Mononuclear cell (primary cell): ENCODE data around the gene STAB1. TPM values are rescaled to one million over a fixed set of nuclear protein-coding genes. Genes with fewer than 3 reads are reported as not detected.

Experiments used
- H3K27me3 ChIP-seq: 2 replicates; pipeline ENCODE4 v1.6.0; 2011; ENCODE audit warnings: low read length, control low read depth; ENCODE audit not compliant: insufficient read depth
- H3K4me1 ChIP-seq: 2 replicates; pipeline ENCODE4 v1.5.1; 2011; ENCODE audit warnings: mild to moderate bottlenecking, low read length, control low read depth; ENCODE audit not compliant: insufficient read depth
- H3K4me3 ChIP-seq: 2 replicates; pipeline ENCODE4 v1.5.1; 2011; ENCODE audit warnings: mild to moderate bottlenecking, low read length, moderate library complexity
- H3K9me3 ChIP-seq: 2 replicates; pipeline ENCODE4 v1.5.1; 2011; ENCODE audit warnings: low read depth, mild to moderate bottlenecking, control low read depth, low read length
- total RNA-seq: library from RNA; depleted of rRNA; stranded (reverse); fragments of >200 nt; gene quantifications from one replicate; pipeline ENCODE4 v1.2.3, GENCODE V29; 2012

STAB1 gene
- total RNA-seq, 1 donor, result 42.6 TPM

DNA sequence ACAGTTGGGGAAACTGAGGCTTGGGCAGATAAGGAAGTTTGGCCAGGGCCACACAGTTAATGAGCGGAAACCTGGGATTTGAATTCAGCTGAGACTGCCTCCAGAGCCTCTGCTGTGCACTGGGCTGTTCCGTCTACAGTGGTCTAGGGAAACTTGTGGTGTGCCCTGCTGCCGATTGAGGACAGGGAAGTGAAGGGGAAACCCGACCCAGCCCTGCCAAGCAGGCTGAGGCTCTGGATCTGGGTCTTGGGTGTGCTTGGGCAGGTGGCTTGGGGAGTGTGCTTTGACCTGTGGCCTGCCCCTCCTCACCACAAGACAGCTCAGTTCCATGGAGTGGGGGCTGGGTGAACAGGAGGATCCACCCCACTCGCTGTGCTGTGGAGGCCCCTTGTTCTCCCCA lies 22.1 kb upstream of the STAB1 start:
- no peak overlapping the region for H3K4me3 ChIP-seq
- H3K9me3 ChIP-seq, result no peaks in the 10 kb centered on the region
- peaks cover 59% of the 10 kb centered on the region for H3K4me1 ChIP-seq
- no peaks in the 10 kb centered on the region for H3K27me3 ChIP-seq

- Histone ChIP-seq H3K9me3 (no peaks in the 10 kb centered on the region), H3K4me3 (no peak overlapping the region), H3K27me3 (no peaks in the 10 kb centered on the region), H3K4me1 (peaks cover 53% of the 10 kb centered on the region)
Observed at GRCh38 chr3:52477076-52477795, 17.9 kb upstream of the STAB1 start.

DNA sequence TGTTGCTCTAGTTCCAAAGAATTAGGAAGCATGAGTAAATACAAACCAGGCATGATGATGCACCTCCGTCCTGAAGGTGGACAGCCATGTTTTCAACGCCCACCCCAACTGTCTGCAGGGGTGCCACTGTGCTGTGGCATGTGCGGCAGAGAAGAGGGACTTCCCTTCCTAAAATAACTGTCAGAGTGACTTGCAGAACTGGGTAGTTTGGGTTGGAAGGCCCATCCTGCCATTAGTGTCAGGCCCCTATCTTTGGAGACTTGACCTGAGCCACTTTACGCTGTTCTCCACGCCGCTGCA lies 17.4 kb upstream of the STAB1 start:
- Histone ChIP-seq H3K27me3 (no peaks in the 10 kb centered on the region), H3K9me3 (no peaks in the 10 kb centered on the region), H3K4me1 (peaks cover 48% of the 10 kb centered on the region), H3K4me3 (no peak overlapping the region)

GRCh38 chr3:52479037-52479876 lies 15.9 kb upstream of the STAB1 start:
- no peaks in the 10 kb centered on the region for H3K9me3 ChIP-seq
- H3K4me1 ChIP-seq, result peaks cover 34% of the 10 kb centered on the region
- H3K4me3 ChIP-seq, result no peak overlapping the region
- H3K27me3 ChIP-seq, result no peaks in the 10 kb centered on the region

DNA sequence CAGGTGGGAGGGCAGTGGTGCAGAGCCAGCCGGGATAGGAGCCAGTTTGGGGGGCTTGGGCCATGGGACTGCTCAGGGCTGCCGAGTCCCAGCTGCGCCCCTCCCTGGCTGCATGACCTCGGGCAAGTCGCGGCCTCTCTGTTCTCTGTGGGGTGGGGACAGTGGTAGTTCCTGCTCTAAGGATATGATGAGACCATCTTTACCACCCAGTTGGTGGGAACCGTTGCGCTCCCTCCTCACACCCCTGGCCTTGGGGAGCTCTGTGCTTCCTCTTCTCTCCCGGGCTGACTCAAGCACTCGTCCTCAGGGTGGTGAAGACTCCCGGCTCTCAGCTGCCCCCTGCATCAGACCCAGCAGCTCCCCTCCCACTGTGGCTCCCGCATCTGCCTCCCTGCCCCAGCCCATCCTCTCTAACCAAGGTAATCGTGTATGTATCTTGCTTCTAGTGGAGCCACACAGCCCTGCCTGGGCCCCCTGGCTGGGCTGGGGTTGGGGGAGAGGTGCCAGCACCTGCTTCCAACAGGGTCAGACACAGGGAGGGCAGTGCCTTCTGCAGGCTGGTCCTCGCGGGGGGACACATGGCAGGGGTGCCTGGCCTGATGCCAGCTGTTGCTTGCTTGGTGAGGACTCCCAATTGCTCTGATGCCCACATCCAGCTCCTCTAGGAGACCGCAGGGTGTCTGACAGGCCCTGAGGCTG lies 15.1 kb upstream of the STAB1 start:
- Histone ChIP-seq H3K4me1 (peaks cover 29% of the 10 kb centered on the region), H3K27me3 (no peaks in the 10 kb centered on the region), H3K4me3 (no peak overlapping the region), H3K9me3 (no peaks in the 10 kb centered on the region)

DNA sequence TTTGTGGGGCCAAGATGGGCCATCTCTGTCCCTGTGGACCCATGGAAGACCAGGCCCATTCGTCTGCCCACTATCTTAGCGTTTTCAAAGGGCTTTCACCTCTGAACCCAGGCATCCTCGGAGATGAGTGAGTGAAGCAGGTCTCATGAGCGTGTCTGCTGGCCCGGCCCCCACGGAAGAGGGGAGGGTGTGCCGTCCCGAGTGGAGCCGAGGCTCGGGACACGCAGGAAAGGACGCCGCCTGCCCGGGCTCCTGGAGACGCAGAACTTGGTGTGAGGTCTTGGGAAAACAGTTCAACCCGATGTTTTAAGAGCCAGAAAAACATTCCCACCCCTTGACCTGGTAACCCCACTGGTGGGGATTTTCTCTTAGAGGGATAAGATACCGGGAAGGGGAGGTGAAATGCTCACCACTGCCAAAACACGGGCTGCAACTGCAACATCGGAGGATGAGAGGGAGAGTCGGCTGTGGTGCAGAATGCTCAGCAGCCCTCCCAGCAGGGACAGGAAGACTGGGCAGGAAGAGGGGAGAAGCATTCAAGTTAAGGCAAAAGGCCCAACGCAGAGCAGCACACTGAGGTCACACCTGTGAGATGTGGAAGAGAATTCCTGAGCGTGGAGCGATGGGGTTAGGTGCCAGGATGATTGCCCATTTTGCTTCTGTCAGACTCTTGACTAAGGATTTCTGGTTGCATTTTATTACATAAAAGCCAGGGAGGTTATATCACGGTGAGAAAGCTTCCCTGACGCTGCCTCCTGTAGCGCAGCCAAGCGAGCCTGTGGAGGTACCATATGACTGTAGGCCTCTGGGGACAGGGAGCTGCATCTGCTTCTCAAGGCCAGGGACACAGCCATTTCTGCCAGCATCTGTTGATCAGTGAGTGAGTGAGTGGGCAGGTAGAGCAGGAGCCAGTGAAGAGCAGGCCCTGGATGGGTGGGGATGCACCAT lies 14.1 kb upstream of the STAB1 start:
- Histone ChIP-seq H3K9me3 (no peaks in the 10 kb centered on the region), H3K27me3 (no peaks in the 10 kb centered on the region), H3K4me1 (peaks cover 19% of the 10 kb centered on the region), H3K4me3 (no peak overlapping the region)

DNA sequence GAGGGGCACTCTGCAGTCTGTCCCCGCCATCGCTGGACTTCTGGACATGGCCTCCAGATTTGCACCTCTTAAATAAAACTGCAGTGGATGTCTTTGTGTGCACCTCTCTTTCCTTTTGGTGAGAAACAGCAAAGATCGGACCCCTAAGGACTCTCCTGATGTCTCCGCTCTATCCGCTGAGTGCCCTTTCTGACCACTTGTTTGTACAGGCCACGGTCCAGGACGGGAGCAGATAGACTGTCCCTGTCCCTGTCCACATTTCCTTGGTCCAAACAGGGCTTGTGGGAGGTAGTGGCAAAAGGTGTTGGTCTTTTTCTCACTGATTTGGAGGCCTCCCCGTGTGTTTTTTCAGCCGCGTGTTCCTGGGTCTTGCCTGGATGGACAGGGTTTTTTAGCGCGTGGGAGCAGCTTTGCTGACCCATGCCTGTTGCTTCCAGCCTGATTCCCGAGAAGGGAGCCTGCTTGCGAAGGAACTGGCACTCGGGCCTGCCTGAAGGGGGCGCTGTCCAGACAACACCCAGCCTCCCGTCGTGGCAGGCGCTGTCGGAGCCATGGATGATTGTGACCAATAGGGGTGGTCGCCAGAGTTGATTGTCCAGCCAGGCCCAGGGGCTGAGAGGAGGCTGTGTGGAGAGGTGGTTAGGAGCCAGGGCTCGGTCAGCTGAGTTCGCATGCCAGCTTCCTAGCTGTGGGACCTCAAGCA lies 13.2 kb upstream of the STAB1 start:
- H3K9me3 ChIP-seq, result no peaks in the 10 kb centered on the region
- no peaks in the 10 kb centered on the region for H3K27me3 ChIP-seq
- H3K4me3 ChIP-seq, result no peak overlapping the region
- peaks cover 12% of the 10 kb centered on the region for H3K4me1 ChIP-seq

DNA sequence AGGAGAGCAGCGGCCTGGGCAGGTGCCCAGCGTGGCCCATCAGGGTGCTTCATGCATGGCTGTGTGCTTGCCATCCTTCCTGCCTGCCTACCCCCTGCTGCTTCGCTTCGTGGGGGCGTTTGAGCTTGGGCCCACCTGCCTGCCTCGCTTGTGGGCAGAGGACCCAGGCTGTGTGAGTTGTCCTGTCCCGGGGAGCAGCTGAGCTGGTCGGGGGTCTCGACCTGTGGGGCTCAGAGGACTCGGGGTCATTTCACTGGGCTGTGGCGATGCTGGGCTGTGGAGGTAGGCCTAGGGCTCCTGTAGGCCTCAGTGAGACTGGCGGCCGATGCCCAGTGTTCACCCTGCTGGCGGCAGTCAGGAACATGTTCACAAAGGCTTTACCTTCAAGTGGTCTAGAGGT lies 12.1 kb upstream of the STAB1 start:
- Histone ChIP-seq H3K9me3 (no peaks in the 10 kb centered on the region), H3K4me3 (no peak overlapping the region), H3K27me3 (no peaks in the 10 kb centered on the region), H3K4me1 (peaks cover 1% of the 10 kb centered on the region)

GRCh38 chr3:52483577-52484381 lies 11.4 kb upstream of the STAB1 start:
- no peaks in the 10 kb centered on the region for H3K27me3 ChIP-seq
- no peak overlapping the region for H3K4me3 ChIP-seq
- no peaks in the 10 kb centered on the region for H3K4me1 ChIP-seq

GRCh38 chr3:52484680-52485461 lies 10.3 kb upstream of the STAB1 start:
- no peaks in the 10 kb centered on the region for H3K27me3 ChIP-seq
- no peak overlapping the region for H3K4me3 ChIP-seq
- H3K4me1 ChIP-seq, result peaks cover 3% of the 10 kb centered on the region
- H3K9me3 ChIP-seq, result no peaks in the 10 kb centered on the region

More at GRCh38 chr3:52483577-52484381, 11.4 kb upstream of the STAB1 start:
- H3K9me3 ChIP-seq, result no peaks in the 10 kb centered on the region

DNA sequence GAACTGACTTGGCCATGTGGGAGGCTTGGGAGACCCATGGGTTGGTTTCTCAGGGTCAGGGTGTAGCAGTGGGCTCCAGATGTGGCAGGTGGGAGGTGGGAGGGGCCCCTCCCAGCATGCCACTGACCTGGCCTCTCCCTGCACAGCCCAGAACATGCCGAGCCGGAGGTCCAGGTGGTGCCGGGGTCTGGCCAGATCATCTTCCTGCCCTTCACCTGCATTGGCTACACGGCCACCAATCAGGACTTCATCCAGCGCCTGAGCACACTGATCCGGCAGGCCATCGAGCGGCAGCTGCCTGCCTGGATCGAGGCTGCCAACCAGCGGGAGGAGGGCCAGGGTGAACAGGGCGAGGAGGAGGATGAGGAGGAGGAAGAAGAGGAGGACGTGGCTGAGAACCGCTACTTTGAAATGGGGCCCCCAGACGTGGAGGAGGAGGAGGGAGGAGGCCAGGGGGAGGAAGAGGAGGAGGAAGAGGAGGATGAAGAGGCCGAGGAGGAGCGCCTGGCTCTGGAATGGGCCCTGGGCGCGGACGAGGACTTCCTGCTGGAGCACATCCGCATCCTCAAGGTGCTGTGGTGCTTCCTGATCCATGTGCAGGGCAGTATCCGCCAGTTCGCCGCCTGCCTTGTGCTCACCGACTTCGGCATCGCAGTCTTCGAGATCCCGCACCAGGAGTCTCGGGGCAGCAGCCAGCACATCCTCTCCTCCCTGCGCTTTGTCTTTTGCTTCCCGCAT lies 7.9 kb upstream of the STAB1 start:
- Histone ChIP-seq H3K27me3 (no peaks in the 10 kb centered on the region), H3K9me3 (no peaks in the 10 kb centered on the region), H3K4me3 (no peak overlapping the region), H3K4me1 (peaks cover 24% of the 10 kb centered on the region)
